ENCODE results near the gene TEX2. TPM values are rescaled to one million over a fixed set of nuclear protein-coding genes. Genes with fewer than 3 reads are reported as not detected.

Gene TEX2
- total and polyA plus RNA-seq, 2 of the 13 experiments (the other 11 are each of a cell fraction or from before 2014, with no cell fraction given) = 21.4 to 37.7 TPM

DNA sequence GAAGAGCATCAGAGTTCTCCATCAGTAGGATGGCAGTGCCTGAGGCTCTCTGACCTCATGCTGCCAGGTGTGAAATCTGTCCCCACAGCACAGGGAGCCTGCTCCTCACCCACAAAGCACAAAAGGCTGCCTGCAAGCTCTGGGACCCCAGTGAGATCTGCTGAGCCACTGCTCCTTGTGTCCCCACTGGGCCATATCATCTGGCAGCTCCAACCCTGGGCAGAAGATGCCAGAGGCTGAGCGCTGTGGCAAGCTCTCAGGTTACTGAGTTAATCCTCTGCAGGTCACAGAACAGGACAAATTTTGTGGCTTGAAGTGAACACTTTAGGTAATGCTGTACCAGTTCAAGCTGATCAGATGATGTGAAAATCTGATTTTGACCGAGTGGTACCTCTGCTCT lies 106.4 kb downstream of the TEX2 start (continued):
- TF ChIP-seq, protein P1, sequence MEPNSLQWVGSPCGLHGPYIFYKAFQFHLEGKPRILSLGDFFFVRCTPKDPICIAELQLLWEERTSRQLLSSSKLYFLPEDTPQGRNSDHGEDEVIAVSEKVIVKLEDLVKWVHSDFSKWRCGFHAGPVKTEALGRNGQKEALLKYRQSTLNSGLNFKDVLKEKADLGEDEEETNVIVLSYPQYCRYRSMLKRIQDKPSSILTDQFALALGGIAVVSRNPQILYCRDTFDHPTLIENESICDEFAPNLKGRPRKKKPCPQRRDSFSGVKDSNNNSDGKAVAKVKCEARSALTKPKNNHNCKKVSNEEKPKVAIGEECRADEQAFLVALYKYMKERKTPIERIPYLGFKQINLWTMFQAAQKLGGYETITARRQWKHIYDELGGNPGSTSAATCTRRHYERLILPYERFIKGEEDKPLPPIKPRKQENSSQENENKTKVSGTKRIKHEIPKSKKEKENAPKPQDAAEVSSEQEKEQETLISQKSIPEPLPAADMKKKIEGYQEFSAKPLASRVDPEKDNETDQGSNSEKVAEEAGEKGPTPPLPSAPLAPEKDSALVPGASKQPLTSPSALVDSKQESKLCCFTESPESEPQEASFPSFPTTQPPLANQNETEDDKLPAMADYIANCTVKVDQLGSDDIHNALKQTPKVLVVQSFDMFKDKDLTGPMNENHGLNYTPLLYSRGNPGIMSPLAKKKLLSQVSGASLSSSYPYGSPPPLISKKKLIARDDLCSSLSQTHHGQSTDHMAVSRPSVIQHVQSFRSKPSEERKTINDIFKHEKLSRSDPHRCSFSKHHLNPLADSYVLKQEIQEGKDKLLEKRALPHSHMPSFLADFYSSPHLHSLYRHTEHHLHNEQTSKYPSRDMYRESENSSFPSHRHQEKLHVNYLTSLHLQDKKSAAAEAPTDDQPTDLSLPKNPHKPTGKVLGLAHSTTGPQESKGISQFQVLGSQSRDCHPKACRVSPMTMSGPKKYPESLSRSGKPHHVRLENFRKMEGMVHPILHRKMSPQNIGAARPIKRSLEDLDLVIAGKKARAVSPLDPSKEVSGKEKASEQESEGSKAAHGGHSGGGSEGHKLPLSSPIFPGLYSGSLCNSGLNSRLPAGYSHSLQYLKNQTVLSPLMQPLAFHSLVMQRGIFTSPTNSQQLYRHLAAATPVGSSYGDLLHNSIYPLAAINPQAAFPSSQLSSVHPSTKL (CRISPR knock-in tag; IDR thresholded peaks at IDR 0.05) = no peak
- no peak for TF ChIP-seq ZNF652 (CRISPR knock-in tag; IDR thresholded peaks at IDR 0.05; ENCODE audit: borderline replicate concordance, low read depth)
- TF ChIP-seq, protein P2, sequence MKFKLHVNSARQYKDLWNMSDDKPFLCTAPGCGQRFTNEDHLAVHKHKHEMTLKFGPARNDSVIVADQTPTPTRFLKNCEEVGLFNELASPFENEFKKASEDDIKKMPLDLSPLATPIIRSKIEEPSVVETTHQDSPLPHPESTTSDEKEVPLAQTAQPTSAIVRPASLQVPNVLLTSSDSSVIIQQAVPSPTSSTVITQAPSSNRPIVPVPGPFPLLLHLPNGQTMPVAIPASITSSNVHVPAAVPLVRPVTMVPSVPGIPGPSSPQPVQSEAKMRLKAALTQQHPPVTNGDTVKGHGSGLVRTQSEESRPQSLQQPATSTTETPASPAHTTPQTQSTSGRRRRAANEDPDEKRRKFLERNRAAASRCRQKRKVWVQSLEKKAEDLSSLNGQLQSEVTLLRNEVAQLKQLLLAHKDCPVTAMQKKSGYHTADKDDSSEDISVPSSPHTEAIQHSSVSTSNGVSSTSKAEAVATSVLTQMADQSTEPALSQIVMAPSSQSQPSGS (CRISPR knock-in tag; IDR thresholded peaks at IDR 0.05) = 0 out of 2 replicates have a peak, but pooled peaks have one; percentile 1
- no peak for TF ChIP-seq ZNF850 (CRISPR knock-in tag; conservative IDR thresholded peaks at IDR 0.05)
- no peak for TF ChIP-seq ZNF83 (CRISPR knock-in tag; IDR thresholded peaks at IDR 0.05; ENCODE audit: borderline replicate concordance)
- no peak for TF ChIP-seq ZFYVE20 (CRISPR knock-in tag; IDR thresholded peaks at IDR 0.05; ENCODE audit: borderline replicate concordance, low read depth)
- no peak for TF ChIP-seq SRSF4 (IDR thresholded peaks at IDR 0.05; ENCODE audit: low read depth, low read length, poor library complexity, severe bottlenecking)
- TF ChIP-seq ZNF24 (IDR thresholded peaks at IDR 0.05) = no peak
- TF ChIP-seq ZNF740 (CRISPR knock-in tag; IDR thresholded peaks at IDR 0.05) = no peak
- no peak for TF ChIP-seq SMARCE1 (IDR thresholded peaks at IDR 0.05; ENCODE audit: borderline replicate concordance)
- no peak for TF ChIP-seq ATF6 (CRISPR knock-in tag; conservative IDR thresholded peaks at IDR 0.05)
- TF ChIP-seq SIN3B (IDR thresholded peaks at IDR 0.05; ENCODE audit: low read length) = no peak
- no peak for TF ChIP-seq ZNF577 (CRISPR knock-in tag; IDR thresholded peaks at IDR 0.05; ENCODE audit: borderline replicate concordance, low read depth)
- TF ChIP-seq RFX3 (CRISPR knock-in tag; IDR thresholded peaks at IDR 0.05) = no peak
- TF ChIP-seq MTF1 (CRISPR knock-in tag; IDR thresholded peaks at IDR 0.05) = no peak
- TF ChIP-seq, protein P3, sequence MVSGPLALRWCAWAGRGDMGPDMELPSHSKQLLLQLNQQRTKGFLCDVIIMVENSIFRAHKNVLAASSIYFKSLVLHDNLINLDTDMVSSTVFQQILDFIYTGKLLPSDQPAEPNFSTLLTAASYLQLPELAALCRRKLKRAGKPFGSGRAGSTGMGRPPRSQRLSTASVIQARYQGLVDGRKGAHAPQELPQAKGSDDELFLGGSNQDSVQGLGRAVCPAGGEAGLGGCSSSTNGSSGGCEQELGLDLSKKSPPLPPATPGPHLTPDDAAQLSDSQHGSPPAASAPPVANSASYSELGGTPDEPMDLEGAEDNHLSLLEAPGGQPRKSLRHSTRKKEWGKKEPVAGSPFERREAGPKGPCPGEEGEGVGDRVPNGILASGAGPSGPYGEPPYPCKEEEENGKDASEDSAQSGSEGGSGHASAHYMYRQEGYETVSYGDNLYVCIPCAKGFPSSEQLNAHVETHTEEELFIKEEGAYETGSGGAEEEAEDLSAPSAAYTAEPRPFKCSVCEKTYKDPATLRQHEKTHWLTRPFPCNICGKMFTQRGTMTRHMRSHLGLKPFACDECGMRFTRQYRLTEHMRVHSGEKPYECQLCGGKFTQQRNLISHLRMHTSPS (CRISPR knock-in tag; IDR thresholded peaks at IDR 0.05; ENCODE audit: low read depth) = no peak
- TF ChIP-seq RBM22 (optimal IDR thresholded peaks at IDR 0.05; ENCODE audit: low read length) = no peak
- TF ChIP-seq ZNF619 (CRISPR knock-in tag; IDR thresholded peaks at IDR 0.05) = no peak
- peak; percentile 14 for TF ChIP-seq ZEB1 (IDR thresholded peaks at IDR 0.05; ENCODE audit: insufficient replicate concordance, low read depth)

Measured in HepG2 (cell line).